IMR-90 (cell line): ENCODE data around the gene TYMS. TPM values are rescaled to one million over a fixed set of nuclear protein-coding genes. Genes with fewer than 3 reads are reported as not detected.

Source experiments
- ATAC-seq: fragments of 200-7000 bp; cut with Tn5 transposase; 2 replicates; pipeline ENCODE4 v1.9.1; 2020; ENCODE audit warnings: low read depth, mild to moderate bottlenecking, moderate library complexity
- BruUV-seq: library from RNA; stranded (reverse); fragments of 400-500 nt; replicated peaks from 2 replicates; lab custom pipeline; 2021; lab: Mats Ljungman, UMichigan
- CTCF ChIA-PET: fragments of 300-600 bp; formaldehyde crosslinking; extraction: SDS; loops from one replicate; lab custom pipeline; 2021; ENCODE audit warnings: antibody characterized with exemption; lab: Yijun Ruan, JAX
- POLR2A ChIA-PET: fragments of 300-600 bp; sonication (Branson Sonifier 250); formaldehyde crosslinking; loops from one replicate; lab custom pipeline; 2022; ENCODE audit warnings: antibody characterized with exemption; ENCODE audit not compliant: unreplicated experiment; lab: Charles Lee
- DNase-seq: peaks from one replicate; pipeline ENCODE4 v3.0.0; 2013
- H2AFZ ChIP-seq: replicated peaks from 2 replicates; pipeline ENCODE3; 2013; ENCODE audit warnings: low read length, mild to moderate bottlenecking; ENCODE audit not compliant: poor library complexity
- H2AK5ac ChIP-seq: 2 replicates; pipeline ENCODE4 v1.6.1; 2013; ENCODE audit warnings: low read depth, low read length, inconsistent platforms
- H2AK9ac ChIP-seq: replicated peaks from 2 replicates; pipeline ENCODE3; 2013; ENCODE audit warnings: mild to moderate bottlenecking, low read depth, low read length, moderate library complexity; ENCODE audit not compliant: poor library complexity
- H2BK120ac ChIP-seq: 2 replicates; pipeline ENCODE4 v1.6.1; 2013; ENCODE audit warnings: low read depth, low read length, inconsistent platforms
- H2BK15ac ChIP-seq: 3 replicates; pipeline ENCODE4 v1.6.1; 2013; ENCODE audit warnings: low read depth, low read length, inconsistent platforms
- H2BK20ac ChIP-seq: 2 replicates; pipeline ENCODE4 v1.6.1; 2013; ENCODE audit warnings: low read depth, mild to moderate bottlenecking, inconsistent platforms, low read length, moderate library complexity
- H2BK5ac ChIP-seq: 2 replicates; pipeline ENCODE4 v1.6.1; 2013; ENCODE audit warnings: mild to moderate bottlenecking, low read depth, low read length, inconsistent platforms; ENCODE audit not compliant: poor library complexity, severe bottlenecking
- H3K14ac ChIP-seq: replicated peaks from 2 replicates; pipeline ENCODE4 v1.6.1; 2013; ENCODE audit warnings: low read depth, low read length, inconsistent platforms
- H3K18ac ChIP-seq: 2 replicates; pipeline ENCODE4 v1.6.1; 2013; ENCODE audit warnings: low read depth, low read length, control low read depth
- H3K23ac ChIP-seq: 2 replicates; pipeline ENCODE4 v1.6.1; 2013; ENCODE audit warnings: low read depth, low read length, inconsistent platforms
- H3K27ac ChIP-seq: 2 replicates; pipeline ENCODE4 v1.5.1; 2013; ENCODE audit warnings: mild to moderate bottlenecking, control low read depth, low read length; ENCODE audit not compliant: insufficient read depth
- H3K27me3 ChIP-seq: 2 replicates; pipeline ENCODE4 v1.6.1; 2013; ENCODE audit warnings: low read length; ENCODE audit not compliant: control insufficient read depth, insufficient read depth
- H3K36me3 ChIP-seq: 2 replicates; pipeline ENCODE4 v1.6.1; 2013; ENCODE audit warnings: low read length, mixed read lengths; ENCODE audit not compliant: control insufficient read depth, insufficient read depth
- H3K4ac ChIP-seq: 2 replicates; pipeline ENCODE4 v1.6.1; 2013; ENCODE audit warnings: low read depth, low read length, inconsistent platforms
- H3K4me1 ChIP-seq: 2 replicates; pipeline ENCODE4 v1.6.1; 2013; ENCODE audit warnings: low read length, mixed read lengths; ENCODE audit not compliant: control insufficient read depth, insufficient read depth
- H3K4me2 ChIP-seq: 2 replicates; pipeline ENCODE4 v1.6.1; 2013; ENCODE audit warnings: low read depth, mild to moderate bottlenecking, control low read depth, low read length, moderate library complexity
- H3K4me3 ChIP-seq: 2 replicates; pipeline ENCODE4 v1.5.1; 2013; ENCODE audit warnings: low read depth, mild to moderate bottlenecking, control low read depth, low read length, moderate library complexity; ENCODE audit not compliant: insufficient read depth
- H3K56ac ChIP-seq: 2 replicates; pipeline ENCODE4 v1.6.1; 2013; ENCODE audit warnings: low read length, inconsistent platforms; ENCODE audit not compliant: insufficient read depth; ENCODE audit errors: extremely low read depth
- H3K79me1 ChIP-seq, 2 experiments: 2 replicates each; pipeline ENCODE4 v1.6.1; 2013; ENCODE audit warnings: low read length in 2 of 2, inconsistent platforms in 1 of 2, low read depth in 1 of 2
- H3K9ac ChIP-seq: 2 replicates; pipeline ENCODE4 v1.6.1; 2013; ENCODE audit warnings: low read depth, low read length, control low read depth
- H3K9me1 ChIP-seq: 2 replicates; pipeline ENCODE4 v1.6.1; 2013; ENCODE audit warnings: low read length, inconsistent platforms; ENCODE audit not compliant: insufficient read depth
- H3K9me3 ChIP-seq: 2 replicates; pipeline ENCODE4 v1.6.1; 2013; ENCODE audit warnings: low read length; ENCODE audit not compliant: control insufficient read depth, insufficient read depth
- H4K20me1 ChIP-seq: 2 replicates; pipeline ENCODE4 v1.6.1; 2013; ENCODE audit warnings: low read length, inconsistent platforms; ENCODE audit not compliant: insufficient read depth
- H4K5ac ChIP-seq: 2 replicates; pipeline ENCODE4 v1.6.1; 2013; ENCODE audit warnings: mild to moderate bottlenecking, low read depth, low read length, control low read depth
- H4K8ac ChIP-seq, 2 experiments: 2 replicates each; pipeline ENCODE4 v1.6.1; 2013; ENCODE audit warnings: low read depth in 2 of 2, low read length in 2 of 2, control low read depth in 1 of 2, inconsistent platforms in 1 of 2
- H4K91ac ChIP-seq: 2 replicates; pipeline ENCODE4 v1.6.1; 2013; ENCODE audit warnings: low read depth, low read length, inconsistent platforms; ENCODE audit not compliant: insufficient read depth
- BHLHE40 ChIP-seq: fragments of 150-350 bp; IDR thresholded peaks from 2 replicates; pipeline ENCODE4 v1.6.1; 2016; ENCODE audit warnings: mild to moderate bottlenecking, low read depth, low read length
- CEBPB ChIP-seq: IDR thresholded peaks from 2 replicates; pipeline ENCODE4 v1.6.1; 2012; ENCODE audit warnings: low read depth, low read length, improper control_type of control experiment
- CHD1 ChIP-seq: IDR thresholded peaks from 2 replicates; pipeline ENCODE4 v1.6.1; 2012; ENCODE audit warnings: low read depth, low read length, improper control_type of control experiment
- FOS ChIP-seq: fragments of 150-350 bp; IDR thresholded peaks from 2 replicates; pipeline ENCODE4 v1.6.1; 2016; ENCODE audit warnings: low read depth, low read length
- MAFK ChIP-seq: IDR thresholded peaks from 2 replicates; pipeline ENCODE4 v1.6.1; 2012; ENCODE audit warnings: low read depth, low read length, improper control_type of control experiment
- MAZ ChIP-seq: IDR thresholded peaks from 2 replicates; pipeline ENCODE4 v1.6.1; 2012; ENCODE audit warnings: low read depth, mild to moderate bottlenecking, low read length, improper control_type of control experiment, moderate library complexity, borderline replicate concordance
- MXI1 ChIP-seq: IDR thresholded peaks from 2 replicates; pipeline ENCODE4 v1.6.1; 2012; ENCODE audit warnings: low read depth, mild to moderate bottlenecking, low read length, moderate library complexity, borderline replicate concordance
- NFE2L2 ChIP-seq: fragments of 150-350 bp; IDR thresholded peaks from 2 replicates; pipeline ENCODE4 v1.6.1; 2016; ENCODE audit warnings: low read depth, mild to moderate bottlenecking, low read length
- POLR2A ChIP-seq: IDR thresholded peaks from 2 replicates; pipeline ENCODE4 v1.6.1; 2012; ENCODE audit warnings: mild to moderate bottlenecking, low read depth, low read length
- RAD21 ChIP-seq: IDR thresholded peaks from 2 replicates; pipeline ENCODE4 v1.6.1; 2012; ENCODE audit warnings: low read length, improper control_type of control experiment
- RCOR1 ChIP-seq: IDR thresholded peaks from 2 replicates; pipeline ENCODE4 v1.6.1; 2012; ENCODE audit warnings: mild to moderate bottlenecking, low read length, improper control_type of control experiment; ENCODE audit not compliant: insufficient replicate concordance
- RFX5 ChIP-seq: IDR thresholded peaks from 2 replicates; pipeline ENCODE4 v1.8.0; 2012; ENCODE audit warnings: low read depth, mild to moderate bottlenecking, low read length, moderate library complexity
- SMC3 ChIP-seq: fragments of 150-350 bp; IDR thresholded peaks from 2 replicates; pipeline ENCODE4 v1.6.1; 2016; ENCODE audit warnings: low read depth, mild to moderate bottlenecking, antibody characterized with exemption, low read length, moderate library complexity
- WGBS, 2 experiments: methylation state at CpG; one replicate each; pipeline versions ENCODE4 v1.1.5 to v1.1.7; 2013; ENCODE audit warnings: missing lambda C conversion rate in 2 of 2; ENCODE audit not compliant: insufficient read length in 1 of 2; ENCODE audit errors: extremely low coverage in 2 of 2; 5-methylcytosine and 5-hydroxymethylcytosine counted together
- dilution Hi-C: fragments of 300-500 bp; cut with HindIII; formaldehyde crosslinking; loops from one replicate; pipeline ENCODE4 v1.14.3; 2018; ENCODE audit warnings: low sequenced_read_pairs; ENCODE audit not compliant: unreplicated experiment
- in situ Hi-C: fragments of 300-500 bp; cut with MboI; formaldehyde crosslinking; loops from 3 replicates; pipeline ENCODE4 v1.14.3; 2019; ENCODE audit warnings: low sequenced_read_pairs, inconsistent platforms, mixed read lengths
- intact Hi-C: fragments of 100-400 bp; cut with micrococcal nuclease; formaldehyde crosslinking; loops from 2 replicates; pipeline ENCODE4 v1.10.0; 2022
- polyA plus RNA-seq, 3 experiments: library from polyadenylated mRNA; depleted of rRNA; stranded (reverse); fragments of >200 nt; gene quantifications; 2 replicates each; pipeline ENCODE4 v1.2.3, GENCODE V29; 2012; ENCODE audit warnings: low replicate concordance in 1 of 3
- total RNA-seq: library from RNA; depleted of rRNA; stranded (reverse); fragments of >200 nt; gene quantifications from 2 replicates; pipeline ENCODE4 v1.2.3, GENCODE V29; 2012
- TF ChIP-seq, protein P1 (sequence below): fragments of 150-350 bp; IDR thresholded peaks from 2 replicates; pipeline ENCODE4 v1.6.1; 2017; ENCODE audit warnings: mild to moderate bottlenecking, antibody characterized with exemption, low read length, low read depth
- TF ChIP-seq, protein P2 (sequence below): conservative IDR thresholded peaks from 2 replicates; pipeline ENCODE4 v1.5.1; 2012; ENCODE audit warnings: mild to moderate bottlenecking, low read depth, low read length, improper control_type of control experiment
- TF ChIP-seq, protein P3 (sequence below): fragments of 150-350 bp; IDR thresholded peaks from 2 replicates; pipeline ENCODE4 v1.6.1; 2016; ENCODE audit warnings: low read depth, mild to moderate bottlenecking, low read length, moderate library complexity, borderline replicate concordance

Gene TYMS
- total and polyA plus RNA-seq, 2 of the 4 experiments (the other 2 are of a cell fraction): 28.3 to 92.2 TPM

DNA sequence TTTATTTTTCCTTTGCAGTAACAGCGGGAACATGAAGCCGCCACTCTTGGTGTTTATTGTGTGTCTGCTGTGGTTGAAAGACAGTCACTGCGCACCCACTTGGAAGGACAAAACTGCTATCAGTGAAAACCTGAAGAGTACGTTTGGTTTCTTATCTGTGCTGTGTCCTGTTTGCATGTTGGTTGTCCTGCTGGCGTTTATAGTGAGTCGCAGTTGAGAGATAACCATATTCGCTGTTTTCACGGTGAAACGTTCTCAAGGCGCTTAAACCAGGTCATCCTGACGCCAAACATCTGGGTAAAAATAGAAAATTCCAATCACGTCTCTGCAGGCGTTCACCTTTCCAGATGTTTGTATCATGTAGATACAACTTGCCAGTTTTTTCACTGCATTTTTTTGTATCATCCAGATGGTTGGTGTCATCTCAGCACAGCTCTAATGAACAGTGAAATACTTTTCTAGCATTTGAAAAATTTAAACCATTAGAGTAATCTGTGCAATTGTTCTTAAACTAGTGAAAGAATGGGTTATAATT, 39.4 kb upstream of the TYMS start:
- no peak overlapping the region for H2AK9ac ChIP-seq
- no peak overlapping the region for H2BK120ac ChIP-seq
- no peaks in the 10 kb centered on the region for H3K4me1 ChIP-seq
- no peaks in the 10 kb centered on the region for H3K36me3 ChIP-seq
- H3K56ac ChIP-seq: no peak overlapping the region
- no peak overlapping the region for H4K5ac ChIP-seq
- no peak overlapping the region for H2BK20ac ChIP-seq
- 48% methylated on average over 4 of the region's 13 CpGs; no CpG with 5 or more reads in 1 of the 2 experiments for WGBS, 2 experiments
- DNase-seq (no peak), ATAC-seq (no peak)
- H3K9me1 ChIP-seq: no peaks in the 10 kb centered on the region
- no peak overlapping the region for H2BK5ac ChIP-seq
- no peak overlapping the region for H4K91ac ChIP-seq
- no peak for TF ChIP-seq FOS
- no peak for TF ChIP-seq MAZ
- TF ChIP-seq, protein P1, sequence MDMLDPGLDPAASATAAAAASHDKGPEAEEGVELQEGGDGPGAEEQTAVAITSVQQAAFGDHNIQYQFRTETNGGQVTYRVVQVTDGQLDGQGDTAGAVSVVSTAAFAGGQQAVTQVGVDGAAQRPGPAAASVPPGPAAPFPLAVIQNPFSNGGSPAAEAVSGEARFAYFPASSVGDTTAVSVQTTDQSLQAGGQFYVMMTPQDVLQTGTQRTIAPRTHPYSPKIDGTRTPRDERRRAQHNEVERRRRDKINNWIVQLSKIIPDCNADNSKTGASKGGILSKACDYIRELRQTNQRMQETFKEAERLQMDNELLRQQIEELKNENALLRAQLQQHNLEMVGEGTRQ: no peak
- TF ChIP-seq RCOR1: no peak
- no peak for TF ChIP-seq CEBPB
- TF ChIP-seq, protein P2, sequence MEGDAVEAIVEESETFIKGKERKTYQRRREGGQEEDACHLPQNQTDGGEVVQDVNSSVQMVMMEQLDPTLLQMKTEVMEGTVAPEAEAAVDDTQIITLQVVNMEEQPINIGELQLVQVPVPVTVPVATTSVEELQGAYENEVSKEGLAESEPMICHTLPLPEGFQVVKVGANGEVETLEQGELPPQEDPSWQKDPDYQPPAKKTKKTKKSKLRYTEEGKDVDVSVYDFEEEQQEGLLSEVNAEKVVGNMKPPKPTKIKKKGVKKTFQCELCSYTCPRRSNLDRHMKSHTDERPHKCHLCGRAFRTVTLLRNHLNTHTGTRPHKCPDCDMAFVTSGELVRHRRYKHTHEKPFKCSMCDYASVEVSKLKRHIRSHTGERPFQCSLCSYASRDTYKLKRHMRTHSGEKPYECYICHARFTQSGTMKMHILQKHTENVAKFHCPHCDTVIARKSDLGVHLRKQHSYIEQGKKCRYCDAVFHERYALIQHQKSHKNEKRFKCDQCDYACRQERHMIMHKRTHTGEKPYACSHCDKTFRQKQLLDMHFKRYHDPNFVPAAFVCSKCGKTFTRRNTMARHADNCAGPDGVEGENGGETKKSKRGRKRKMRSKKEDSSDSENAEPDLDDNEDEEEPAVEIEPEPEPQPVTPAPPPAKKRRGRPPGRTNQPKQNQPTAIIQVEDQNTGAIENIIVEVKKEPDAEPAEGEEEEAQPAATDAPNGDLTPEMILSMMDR: no peak
- TF ChIP-seq SMC3: no peak
- no peak for TF ChIP-seq POLR2A
- TF ChIP-seq NFE2L2: no peak
- TF ChIP-seq MAFK: no peak
- no peak for TF ChIP-seq MXI1
- no peak for TF ChIP-seq CHD1
- TF ChIP-seq, protein P3, sequence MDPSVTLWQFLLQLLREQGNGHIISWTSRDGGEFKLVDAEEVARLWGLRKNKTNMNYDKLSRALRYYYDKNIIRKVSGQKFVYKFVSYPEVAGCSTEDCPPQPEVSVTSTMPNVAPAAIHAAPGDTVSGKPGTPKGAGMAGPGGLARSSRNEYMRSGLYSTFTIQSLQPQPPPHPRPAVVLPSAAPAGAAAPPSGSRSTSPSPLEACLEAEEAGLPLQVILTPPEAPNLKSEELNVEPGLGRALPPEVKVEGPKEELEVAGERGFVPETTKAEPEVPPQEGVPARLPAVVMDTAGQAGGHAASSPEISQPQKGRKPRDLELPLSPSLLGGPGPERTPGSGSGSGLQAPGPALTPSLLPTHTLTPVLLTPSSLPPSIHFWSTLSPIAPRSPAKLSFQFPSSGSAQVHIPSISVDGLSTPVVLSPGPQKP: no peak
- no peak for TF ChIP-seq RAD21
- TF ChIP-seq BHLHE40: no peak
- no peak for TF ChIP-seq RFX5
- no peak overlapping the region for H2AFZ ChIP-seq
- H3K23ac ChIP-seq: no peak overlapping the region
- in situ Hi-C loops: no loop called here
- H3K79me1 ChIP-seq: no peaks in the 10 kb centered on the region
- no peak overlapping the region for H3K4ac ChIP-seq
- H4K8ac ChIP-seq: no peak overlapping the region
- H3K4me2 ChIP-seq: no peak overlapping the region
- intact Hi-C loops: loop anchor here (5.0 to 10.0 kb wide), 4 partner anchors 116 to 351 kb away; partner anchors contain the start of genes COLEC12 and THOC1
- H3K27ac ChIP-seq: no peak overlapping the region
- CTCF ChIA-PET: interaction anchor here (0.6 to 2.1 kb wide), 3 partner anchors 38 to 221 kb away, joined by 3 to 8 read pairs (median 7); no protein-coding TSS in a partner anchor
- no peak overlapping the region for H3K18ac ChIP-seq
- no peak overlapping the region for H3K9ac ChIP-seq
- BruUV-seq: no TSS peak
- no peak overlapping the region for H3K4me3 ChIP-seq
- dilution Hi-C loops: no loop called here
- no peaks in the 10 kb centered on the region for H4K20me1 ChIP-seq
- peaks cover 19% of the 10 kb centered on the region for H3K27me3 ChIP-seq
- no peak overlapping the region for H2BK15ac ChIP-seq
- H3K14ac ChIP-seq: no peak overlapping the region
- POLR2A ChIA-PET: no interaction called here
- H2AK5ac ChIP-seq: no peak overlapping the region
- H3K9me3 ChIP-seq: no peaks in the 10 kb centered on the region
